ENCODE data around the gene EIF1AD.
"Not testable (repeated sequence)": the region's sequence is repeated elsewhere in the genome, so short reads cannot be mapped to it uniquely, and the experiment has no call there.

EIF1AD gene

GRCh38 chr11:65968600-65969482 is 33.1 kb downstream of the EIF1AD start:
- no peak for DNase-seq (ENCODE audit: low spot score)

GRCh38 chr11:65967329-65967934 is 34.5 kb downstream of the EIF1AD start:
- no peak for DNase-seq (ENCODE audit: low spot score)

DNA sequence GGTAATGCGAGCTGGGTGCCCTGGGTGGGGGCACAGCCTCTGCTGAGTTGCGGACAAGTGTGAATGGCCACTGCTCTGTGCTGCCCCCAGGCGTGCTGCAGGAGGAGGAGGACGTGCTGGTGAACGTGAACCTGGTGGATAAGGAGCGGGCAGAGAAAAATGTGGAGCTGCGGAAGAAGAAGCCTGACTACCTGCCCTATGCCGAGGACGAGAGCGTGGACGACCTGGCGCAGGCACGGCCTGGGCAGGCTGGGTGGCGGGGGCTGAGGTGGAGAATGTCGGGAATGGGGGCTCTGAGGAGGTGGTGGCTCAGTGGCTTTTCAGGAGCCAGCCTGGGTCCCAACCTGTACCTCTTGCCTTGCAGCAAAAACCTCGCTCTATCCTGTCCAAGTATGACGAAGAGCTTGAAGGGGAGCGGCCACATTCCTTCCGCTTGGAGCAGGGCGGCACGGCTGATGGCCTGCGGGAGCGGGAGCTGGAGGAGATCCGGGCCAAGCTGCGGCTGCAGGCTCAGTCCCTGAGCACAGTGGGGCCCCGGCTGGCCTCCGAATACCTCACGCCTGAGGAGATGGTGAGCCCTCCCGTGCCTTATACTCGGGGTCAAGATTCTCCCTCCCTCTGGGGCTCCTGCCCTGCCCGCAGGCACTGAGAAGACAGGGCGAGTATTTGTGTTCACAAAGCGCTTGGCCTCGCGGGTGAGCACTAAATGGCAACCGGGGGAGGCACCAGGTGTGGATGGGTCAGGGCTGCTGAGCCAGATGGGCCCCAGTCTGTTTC is 35.8 kb downstream of the EIF1AD start:
- DNase-seq (ENCODE audit: low spot score): no peak

DNA sequence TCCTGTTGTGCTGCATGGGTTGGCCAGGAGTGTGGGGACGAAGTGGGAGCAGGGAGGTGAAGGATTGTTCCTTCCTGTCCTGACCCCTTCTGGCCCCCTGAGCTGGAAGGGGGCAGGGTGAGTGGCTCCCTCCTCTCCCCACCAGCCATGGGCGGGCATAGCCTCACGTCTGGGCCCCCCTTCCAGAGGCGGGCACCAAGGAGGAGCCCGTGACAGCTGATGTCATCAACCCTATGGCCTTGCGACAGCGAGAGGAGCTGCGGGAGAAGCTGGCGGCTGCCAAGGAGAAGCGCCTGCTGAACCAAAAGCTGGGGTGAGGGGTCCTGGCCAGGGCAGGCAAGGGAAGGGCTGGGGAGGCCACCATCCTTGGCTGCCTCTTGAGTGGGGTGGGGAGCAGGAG is 37.1 kb downstream of the EIF1AD start:
- DNase-seq (ENCODE audit: low spot score): no peak

DNA sequence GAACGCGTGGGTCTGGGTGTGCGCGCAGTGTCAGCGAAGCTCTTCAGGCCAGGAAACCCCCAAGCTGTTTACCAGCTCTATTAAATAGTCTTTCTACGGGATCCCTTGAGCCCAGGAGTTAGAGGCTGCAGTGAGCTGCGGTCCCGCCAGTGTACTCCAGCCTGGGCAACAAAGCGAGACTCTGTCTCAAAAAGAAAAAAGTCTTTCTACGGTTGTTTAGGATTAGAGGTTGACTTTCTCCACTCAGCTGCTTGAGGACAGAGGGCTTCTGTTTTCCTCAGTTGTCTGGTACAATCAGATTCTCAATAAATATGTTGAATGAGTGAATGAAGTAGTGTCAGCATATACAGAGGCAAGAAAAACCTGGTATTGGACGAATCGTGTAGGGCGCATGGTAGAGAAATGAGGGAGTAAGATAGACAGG is 39.8 kb downstream of the EIF1AD start:
- DNase-seq (ENCODE audit: low spot score): no peak

DNA sequence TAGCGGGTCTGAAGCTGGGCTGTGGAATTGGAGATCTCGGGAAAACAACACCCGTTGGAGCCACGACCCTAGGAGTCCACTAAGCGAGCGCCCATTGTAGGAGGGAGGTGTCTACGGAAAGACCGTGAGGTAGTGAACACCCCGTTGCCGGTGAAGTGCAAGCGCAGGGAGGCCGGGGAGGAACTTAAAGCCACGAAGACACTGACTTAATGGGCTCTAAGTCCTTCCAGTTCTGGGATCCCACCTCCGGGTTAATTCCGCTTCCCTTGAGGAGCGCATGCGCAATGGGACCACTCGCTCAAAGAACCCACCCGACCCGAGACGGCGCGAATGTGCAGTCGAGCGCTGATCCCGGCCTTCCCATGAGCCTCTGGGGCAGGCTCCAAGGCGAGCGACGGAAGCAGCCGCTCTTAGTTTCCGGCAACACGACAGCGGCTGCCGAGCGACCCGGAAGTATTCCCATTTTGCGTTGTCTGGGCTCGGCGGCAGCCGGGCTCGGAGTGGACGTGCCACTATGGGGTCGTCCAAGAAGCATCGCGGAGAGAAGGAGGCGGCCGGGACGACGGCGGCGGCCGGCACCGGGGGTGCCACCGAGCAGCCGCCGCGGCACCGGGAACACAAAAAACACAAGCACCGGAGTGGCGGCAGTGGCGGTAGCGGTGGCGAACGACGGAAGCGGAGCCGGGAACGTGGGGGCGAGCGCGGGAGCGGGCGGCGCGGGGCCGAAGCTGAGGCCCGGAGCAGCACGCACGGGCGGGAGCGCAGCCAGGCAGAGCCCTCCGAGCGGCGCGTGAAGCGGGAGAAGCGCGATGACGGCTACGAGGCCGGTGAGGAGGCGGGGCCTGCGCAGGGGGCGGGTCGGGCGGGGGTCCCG is 40.5 kb downstream of the EIF1AD start, which contains the start of gene SART1:
Gene SART1 (plus strand): TSS at position 468 of the 874 bp plus-strand sequence. CDS start 47 bp downstream, at position 515.
- peak; percentile 96 for DNase-seq (ENCODE audit: low spot score)

DNA sequence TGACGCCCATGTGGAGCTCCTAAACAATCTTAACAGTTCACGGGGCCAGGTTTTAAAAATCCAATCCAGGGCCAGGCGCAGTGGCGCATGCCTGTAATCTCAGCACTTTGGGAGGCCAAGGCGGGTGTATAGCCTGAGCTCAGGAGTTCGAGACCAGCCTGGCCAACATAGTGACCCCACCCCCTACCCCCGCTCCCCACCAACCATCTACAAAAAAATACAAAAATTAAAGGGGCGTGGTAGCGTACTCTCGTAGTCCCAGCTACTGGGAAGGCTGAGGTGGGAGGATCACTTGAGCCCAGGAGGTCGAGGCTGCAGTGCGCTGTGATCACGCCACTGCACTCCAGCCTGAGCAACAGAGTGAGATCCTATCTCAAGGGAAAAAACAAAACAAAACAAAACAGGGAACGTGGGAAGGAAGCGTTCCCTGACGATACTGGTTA is 41.1 kb downstream of the EIF1AD start:
- DNase-seq (ENCODE audit: low spot score): no peak

DNA sequence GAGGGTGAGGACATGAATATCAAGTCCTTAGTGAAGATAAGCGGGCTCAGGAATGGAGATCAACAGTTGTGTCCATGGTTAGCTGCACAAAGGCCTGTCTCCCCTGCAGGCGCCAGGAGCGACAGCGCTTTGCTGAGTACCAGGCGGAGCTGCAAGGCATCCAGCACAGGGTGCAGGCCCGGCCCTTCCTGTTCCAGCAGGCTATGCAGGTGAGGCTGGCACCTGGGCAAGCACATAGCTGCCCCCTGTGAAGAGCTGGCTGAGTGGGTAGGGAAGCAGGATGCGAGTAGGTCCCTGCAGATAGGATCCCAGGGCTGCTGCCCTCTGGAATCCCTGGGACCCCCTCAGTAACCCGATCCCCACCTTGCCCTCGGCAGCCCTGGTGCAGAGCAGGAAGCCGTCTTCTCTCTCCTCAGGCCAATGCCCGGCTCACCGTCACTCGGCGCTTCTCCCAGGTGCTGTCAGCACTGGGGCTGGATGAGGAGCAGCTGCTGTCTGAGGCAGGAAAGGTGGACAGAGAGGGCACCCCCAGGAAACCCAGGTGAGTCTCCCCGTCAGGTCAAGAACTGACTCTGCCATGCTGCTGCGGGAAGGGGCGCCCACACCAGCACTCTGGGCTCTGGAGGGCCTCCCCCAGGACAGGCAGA is 43.1 kb downstream of the EIF1AD start:
- DNase-seq (ENCODE audit: low spot score): no peak

- no peak for DNase-seq (ENCODE audit: low spot score)
Observed at GRCh38 chr11:65958291-65958690, 43.7 kb downstream of the EIF1AD start.

DNA sequence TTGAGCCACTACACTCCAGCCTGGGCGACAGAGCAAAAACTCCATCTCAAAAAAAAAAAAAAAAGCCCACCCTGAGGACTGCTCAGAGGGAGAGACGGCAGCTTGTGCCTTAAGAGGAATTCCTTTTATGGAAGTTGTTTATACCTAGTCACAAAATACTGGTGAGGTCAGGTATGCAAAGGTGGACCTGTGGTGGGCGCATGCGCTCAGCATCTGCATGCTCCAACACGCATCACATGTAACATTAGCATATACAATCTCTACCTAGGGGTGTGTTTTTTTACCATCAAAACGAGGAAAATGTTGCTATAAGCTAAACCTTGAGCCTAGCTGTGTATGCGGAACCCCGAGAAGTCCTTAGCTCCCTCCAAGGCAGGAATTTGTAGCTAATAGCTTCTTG is 47.2 kb downstream of the EIF1AD start:
- DNase-seq (ENCODE audit: low spot score): no peak

DNA sequence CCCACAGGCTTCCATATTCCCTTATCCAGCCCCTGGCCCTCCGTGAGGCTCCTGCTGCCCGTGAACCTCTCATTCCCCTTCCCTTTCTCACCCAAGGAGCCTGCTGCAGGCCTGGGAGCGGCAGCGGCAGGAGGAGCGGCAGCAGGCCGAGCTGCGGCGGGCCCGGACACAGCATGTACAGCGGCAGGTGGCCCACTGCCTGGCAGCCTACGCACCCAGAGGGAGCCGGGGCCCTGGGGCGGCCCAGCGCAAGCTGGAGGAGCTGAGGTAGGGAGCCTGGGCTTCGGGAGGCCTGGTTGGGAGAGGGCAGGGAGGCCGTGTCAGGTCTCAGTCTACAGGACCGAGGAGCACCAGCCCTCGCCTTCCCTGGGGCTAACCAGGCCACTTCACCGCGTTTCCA is 48.5 kb downstream of the EIF1AD start:
- no peak for DNase-seq (ENCODE audit: low spot score)

GRCh38 chr11:65952052-65952521 is 49.9 kb downstream of the EIF1AD start:
- DNase-seq (ENCODE audit: low spot score): no peak

DNA sequence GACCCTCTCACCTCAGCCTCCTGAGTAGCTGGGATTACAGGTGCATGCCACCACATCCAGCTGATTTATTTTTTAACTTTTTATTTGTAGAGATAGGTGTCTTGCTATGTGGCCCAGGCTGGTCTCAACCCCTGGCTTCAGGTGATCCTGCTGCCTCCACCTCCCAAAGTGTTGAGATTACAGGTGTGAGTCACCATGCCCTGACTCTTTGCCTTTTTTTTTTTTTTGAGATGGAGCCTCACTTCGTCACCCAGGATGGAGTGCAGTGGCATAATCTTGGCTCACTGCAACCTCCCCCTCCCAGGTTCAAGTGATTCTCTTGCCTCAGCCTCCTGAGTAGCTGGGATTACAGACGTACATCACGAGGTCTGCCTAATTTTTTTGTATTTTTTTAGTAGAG is 50.3 kb downstream of the EIF1AD start:
- DNase-seq (ENCODE audit: low spot score): not testable (repeated sequence)

GRCh38 chr11:65950711-65951110 is 51.2 kb downstream of the EIF1AD start:
- not testable (repeated sequence) for DNase-seq (ENCODE audit: low spot score)

GRCh38 chr11:65947603-65948125 is 54.3 kb downstream of the EIF1AD start:
- DNase-seq (ENCODE audit: low spot score): no peak

DNA sequence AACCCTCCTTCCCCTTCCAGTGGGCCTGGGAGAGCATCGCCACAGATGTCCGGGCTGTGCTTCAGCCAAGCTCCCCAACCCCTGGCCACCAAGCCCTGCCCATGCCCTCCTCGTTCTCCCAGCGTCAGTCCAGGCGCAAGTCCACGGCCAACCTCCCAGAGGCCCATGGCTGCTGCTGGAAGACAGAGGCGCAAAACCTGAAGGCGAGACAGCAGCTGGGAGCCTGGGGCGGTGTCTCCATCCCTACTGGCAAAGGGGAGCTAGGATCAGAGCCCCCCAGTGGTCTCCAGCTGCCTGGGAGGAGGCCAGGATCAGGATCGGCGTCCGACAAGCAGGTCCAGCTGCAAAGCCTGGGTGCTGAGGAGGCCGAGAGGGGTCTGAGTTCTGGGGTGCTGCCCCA is 54.8 kb downstream of the EIF1AD start:
- no peak for DNase-seq (ENCODE audit: low spot score)

- DNase-seq (ENCODE audit: low spot score): no peak
Observed at GRCh38 chr11:65946655-65947054, 55.3 kb downstream of the EIF1AD start.

Measured in CD4-positive, alpha-beta T cell treated with Interleukin-15 for 4 hours (primary cell).